ENCODE results near the gene LAMC1.
"Not testable (repeated sequence)": the region's sequence is repeated elsewhere in the genome, so short reads cannot be mapped to it uniquely, and the experiment has no call there.

The LAMC1 gene

DNA sequence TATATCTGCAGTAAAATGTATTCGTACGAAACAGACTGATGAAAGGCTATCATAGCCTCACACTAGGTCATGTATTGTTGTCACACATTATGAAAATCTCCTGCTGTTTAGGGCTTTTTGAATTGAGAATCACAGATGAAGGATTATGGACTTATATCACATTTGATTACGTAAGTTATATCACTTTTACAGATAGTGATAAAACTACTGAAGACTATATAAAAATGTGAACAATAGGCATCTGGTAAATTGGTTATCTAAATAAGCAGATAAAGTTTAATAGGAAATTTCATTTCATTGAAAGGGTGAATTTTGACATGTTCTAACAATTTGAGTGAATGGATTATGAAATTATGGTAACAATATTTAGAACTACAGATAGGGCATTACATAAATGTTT is 20.0 kb downstream of the LAMC1 start:
- DNase-seq (ENCODE audit: low spot score), result no peak
- peak; percentile 18 for FAIRE-seq

DNA sequence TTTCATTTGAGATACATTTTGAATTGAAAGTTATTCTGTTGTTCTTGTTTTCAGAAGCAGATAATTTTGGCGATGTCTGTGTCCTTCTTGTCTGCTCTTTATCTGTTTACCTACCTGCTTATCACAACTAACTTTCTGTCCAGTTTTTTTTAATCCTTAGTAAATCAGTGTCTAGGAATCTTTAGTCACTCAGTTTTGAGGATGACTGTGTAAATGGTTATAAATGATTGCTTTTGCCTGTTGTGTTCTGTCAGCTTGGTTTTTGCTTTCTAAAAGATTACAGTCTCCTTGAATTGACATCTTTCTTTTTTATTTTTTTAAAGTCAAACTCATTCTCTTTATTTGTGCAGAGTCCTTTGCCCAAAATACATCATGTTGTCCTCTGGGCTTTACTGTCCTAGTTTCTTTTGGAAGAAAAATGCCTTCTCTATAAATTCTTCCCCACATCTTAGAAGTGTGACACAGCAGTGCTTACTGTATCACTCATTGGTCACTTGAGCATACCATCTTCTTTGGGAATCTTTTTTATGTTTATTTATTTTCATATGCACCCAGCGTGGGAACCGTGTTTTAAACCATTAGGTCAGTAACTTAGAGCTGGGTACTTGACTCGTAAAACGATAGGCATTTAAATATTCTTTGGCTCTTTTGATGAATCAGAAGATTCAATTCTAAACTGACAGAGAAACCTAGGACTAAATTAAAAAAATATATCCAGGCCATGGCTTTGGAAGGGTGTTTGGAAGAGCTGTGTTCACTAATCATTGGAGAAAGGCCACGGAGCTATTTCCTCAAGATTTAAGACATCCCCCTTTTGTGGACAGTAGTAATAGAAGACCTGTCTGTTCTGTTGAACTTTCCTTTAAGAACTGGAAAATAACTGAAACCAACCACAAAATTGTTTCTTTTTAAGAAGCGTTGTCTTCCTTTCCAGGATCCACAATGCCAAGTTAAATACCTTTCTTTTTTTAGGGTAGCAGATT is 20.9 kb downstream of the LAMC1 start:
- DNase-seq (ENCODE audit: low spot score) (peak; percentile 68), FAIRE-seq (peak; percentile 88)

DNA sequence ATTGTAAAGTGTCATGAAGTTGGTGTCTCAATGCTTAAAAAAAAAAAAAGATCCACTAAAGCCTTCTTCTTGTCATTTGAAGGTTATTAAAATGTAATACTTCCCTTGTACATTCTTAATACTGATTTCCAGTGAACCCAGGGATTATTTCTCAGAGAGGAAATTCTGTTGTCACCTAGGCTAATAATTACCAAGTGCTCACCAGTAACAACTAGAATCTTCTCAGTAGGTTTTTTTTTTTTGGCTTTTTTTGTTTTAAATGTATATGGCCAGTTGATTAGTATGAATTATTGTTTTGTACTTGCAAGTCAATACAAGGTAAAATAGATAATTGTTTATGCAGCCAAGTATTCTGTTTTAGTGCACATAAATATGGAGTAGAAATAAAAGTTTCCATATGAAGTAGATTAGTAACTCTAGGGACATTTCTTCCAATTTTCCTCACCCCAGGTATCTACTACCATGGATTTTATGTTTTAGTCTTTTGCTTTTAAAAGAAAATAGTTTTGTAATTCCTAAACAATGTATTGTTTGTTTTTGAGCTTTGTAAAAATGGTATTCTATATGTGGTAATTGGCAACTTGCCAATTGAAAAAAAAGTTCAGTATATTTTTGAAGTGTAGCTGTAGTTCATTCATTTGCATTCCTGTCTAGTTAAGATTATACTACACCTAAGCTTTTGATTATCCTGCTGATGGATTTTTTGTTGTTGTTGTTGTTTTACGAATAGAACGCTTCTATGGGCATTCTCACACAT is 21.9 kb downstream of the LAMC1 start:
- DNase-seq (ENCODE audit: low spot score), result no peak
- peak; percentile 62 for FAIRE-seq

DNA sequence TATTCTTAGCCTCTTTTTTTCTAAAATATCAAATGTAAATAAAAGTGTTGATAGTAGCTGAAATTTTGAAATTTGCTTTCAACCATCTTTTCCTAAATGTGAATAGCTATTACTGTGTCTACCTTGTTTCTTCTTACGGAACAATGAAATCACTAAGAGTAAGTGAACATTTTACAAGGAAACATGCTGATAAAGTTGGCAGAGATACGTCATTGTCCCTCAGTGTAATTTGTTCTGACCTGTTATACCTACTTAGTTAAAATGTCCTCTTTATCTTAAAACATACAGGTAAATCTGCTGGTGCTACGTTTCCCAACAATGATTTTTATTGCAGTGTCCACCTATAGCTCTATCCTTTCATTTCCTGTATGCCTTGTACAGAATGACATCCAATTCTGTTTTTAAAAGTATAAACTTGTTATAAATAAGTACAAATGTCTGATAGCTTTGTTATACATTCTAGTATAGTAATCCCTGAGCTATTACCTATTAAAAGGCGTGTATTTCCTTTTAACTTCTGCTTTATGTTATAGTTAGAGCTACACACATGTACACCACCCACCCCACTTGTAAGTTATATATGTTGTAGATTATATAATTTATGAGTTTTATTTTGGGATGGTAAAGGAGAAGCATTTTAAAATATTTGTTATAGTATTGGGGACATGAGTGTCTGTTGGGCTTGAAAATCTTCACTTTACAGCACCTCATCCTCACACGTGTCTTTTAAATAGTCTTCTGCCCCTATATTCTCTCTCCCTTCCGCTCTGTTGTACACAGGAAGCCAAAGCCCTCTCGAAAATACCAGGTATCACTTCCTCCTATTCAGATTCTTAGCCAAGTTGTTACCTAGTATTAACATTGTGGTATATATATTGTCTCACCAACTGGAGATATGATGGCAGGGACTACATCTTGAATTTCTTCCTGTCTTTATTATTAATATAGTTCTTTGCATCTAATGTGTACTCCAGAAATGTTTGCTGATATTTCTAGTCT is 25.2 kb downstream of the LAMC1 start:
- DNase-seq (ENCODE audit: low spot score), result no peak
- FAIRE-seq, result no peak

DNA sequence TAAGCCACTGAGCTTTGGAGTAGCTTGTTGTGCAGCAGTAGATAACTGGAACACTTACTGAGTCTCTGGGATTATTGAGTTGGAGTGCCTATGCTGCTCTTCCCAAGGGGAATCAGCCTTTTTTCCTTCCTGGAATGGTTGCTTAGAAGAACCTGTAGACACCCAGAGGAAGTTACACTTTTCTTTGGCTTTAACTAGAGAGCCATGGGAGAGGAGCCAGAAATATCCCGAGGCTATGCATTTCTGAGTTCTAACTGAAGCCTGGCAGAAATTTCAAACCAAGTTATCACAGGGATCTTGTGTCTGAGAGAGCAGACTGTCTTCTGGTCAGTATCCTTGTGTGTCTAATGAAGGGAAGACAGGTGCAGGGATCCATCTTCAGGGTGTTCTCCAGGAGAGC is 28.3 kb downstream of the LAMC1 start:
- DNase-seq (ENCODE audit: low spot score) (no peak), FAIRE-seq (no peak)

DNA sequence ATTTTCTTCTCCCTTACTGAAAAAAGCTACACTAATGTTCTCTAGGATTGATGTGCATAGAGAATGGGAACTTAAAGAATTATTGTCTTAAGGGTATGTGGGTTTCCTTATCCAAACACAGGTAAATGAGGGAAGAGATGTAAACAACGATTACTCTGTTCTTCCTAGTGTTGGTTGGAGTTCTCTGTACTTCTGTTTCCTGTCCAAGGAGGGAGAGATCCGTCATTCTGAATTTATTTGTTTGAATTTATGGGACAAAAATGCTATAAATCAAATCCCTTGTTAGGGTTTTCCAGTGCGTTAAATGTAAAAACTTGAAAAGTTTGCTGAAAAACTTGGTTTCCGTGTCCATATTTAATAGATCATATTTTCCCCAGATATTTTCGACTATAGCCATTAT is 29.6 kb downstream of the LAMC1 start:
- FAIRE-seq (no peak), DNase-seq (ENCODE audit: low spot score) (no peak)

DNA sequence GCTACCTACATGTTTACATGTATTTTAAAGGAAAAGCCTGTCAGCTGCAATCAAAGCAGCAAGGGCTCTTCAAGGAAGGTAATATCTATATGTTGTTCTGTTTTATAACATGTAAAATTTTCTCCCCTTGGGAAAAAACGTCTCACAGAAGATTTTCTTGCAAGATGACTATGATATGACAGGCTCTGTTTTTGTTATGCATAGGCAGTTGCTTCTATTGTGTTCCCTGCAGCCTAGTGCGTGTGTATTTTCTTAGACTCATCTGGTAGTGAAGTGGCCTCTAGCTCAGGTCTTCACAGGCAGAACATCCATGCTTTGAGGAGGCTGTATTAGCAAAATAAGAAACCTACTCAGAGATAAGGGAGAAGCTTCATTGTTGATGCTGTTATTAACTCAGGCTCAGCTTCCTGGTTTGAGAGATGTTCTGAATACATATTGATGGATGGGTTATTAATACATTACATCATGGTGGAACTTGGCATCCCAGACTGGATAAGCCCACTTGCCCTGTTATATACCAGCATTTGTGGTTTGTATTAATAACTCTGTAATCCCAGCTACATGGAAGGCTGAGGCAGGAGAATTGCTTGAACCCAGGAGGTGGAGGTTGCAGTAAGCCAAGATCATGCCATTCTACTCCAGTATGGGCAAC is 35.8 kb downstream of the LAMC1 start:
- DNase-seq (ENCODE audit: low spot score) (no peak), FAIRE-seq (no peak)

DNA sequence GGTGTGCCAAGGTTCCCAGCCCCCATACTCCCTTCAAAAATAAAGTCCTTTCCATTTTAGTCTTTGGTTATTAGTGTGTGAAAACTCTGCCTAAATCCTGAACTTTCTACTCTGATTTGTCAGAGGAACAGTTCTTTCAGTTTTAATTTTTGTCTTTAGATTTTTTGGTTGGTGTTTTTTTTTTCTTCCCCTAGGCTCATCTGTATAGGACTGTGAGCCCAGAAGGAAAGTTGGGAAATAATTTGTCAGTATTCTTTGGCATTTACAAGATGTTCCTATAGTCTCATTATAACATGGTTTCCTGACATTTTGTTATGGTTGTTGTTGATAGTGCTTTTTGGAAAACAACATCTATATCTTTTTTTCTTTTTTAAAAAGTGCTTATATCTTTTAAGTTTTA is 38.0 kb downstream of the LAMC1 start:
- no peak for FAIRE-seq
- no peak for DNase-seq (ENCODE audit: low spot score)

DNA sequence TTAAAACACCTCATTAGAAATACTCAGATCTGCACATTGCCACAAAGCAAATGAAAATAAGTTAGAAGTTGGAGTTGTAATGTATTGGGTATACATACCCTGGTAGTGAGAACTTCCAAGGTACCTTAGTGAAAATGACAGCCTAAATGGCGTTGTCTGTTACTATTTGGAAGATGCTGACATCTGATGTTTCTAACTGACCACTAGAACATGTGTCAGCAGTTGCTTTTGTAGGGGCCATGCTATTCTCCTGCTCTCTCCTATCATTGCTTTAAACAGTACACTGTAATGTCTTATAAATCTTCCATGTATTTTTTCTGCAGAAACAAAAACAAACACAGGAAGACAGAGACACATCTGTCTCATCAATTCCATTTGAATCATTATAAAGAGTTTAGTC is 40.1 kb downstream of the LAMC1 start:
- no peak for FAIRE-seq
- DNase-seq (ENCODE audit: low spot score), result no peak

DNA sequence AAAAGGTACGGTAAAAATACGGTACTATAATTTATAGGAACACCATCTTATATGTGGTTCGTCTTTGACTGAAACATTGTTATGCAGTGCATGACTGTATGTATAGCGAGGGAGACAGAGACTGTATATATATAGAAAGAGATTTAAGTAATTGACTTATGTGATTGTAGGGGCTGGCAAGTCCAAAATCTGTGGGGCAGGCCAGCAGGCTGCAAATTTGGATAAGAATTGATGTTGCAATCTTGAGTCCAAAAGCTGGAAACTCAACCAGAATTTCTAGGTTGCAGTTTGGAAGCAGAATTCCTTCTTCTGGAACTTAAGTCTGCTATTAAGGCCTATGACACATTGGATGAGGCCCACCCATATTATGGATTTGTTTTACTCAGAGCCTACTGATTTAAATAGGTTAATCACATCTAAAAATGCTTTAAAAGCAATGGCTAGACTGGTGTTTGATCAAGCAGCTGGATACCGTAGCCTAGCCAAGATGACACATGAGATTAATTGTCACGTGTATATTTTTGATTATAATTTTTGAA is 42.0 kb downstream of the LAMC1 start:
- no peak for FAIRE-seq
- DNase-seq (ENCODE audit: low spot score), result no peak

DNA sequence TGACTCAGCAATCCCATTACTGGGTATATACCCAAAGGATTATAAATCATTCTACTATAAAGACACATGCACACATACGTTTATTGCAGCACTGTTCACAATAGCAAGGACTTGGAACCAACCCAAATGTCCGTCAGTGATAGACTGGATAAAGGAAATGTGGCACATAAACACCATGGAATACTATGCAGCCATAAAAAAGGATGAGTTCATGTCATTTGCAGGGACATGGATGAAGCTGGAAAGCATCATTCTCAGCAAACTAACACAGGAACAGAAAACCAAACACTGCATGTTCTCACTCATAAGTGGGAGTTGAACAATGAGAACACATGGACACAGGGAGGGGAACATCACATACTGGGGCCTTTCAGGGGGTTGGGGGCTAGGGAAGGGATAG is 43.2 kb downstream of the LAMC1 start:
- not testable (repeated sequence) for DNase-seq (ENCODE audit: low spot score); FAIRE-seq

DNA sequence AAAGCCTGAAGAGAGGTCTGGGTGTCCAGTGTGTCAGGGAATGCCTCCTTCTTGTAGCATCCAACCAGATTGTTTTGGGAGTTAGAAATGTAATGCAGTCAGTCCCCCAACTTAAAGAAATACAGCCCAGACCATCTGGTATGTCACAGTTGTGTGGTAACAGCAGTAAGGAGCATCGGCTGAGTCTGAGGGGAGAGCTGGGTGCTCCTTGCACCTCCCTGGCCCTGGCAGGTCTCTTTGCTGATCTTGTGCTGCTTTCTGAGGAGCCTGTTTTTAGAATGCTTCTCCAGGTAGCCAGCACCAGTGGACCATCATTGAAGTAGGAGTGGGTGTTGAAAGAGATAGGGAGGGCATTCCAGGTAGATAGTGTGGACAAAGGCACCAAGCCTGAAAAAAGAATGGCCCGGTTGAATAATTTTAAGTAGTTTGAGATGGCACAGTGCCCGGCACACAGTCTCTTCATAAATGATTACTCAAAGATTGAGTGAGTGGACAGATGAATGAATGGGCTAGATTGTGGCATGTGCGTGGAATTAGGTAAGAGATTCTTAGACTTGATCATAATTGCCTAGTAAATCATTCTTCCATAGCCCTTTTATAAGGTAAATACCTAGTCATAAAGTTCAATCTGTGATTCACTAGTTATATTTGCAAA is 46.5 kb downstream of the LAMC1 start:
- peak; percentile 96 for FAIRE-seq
- DNase-seq (ENCODE audit: low spot score), result peak; percentile 89

DNA sequence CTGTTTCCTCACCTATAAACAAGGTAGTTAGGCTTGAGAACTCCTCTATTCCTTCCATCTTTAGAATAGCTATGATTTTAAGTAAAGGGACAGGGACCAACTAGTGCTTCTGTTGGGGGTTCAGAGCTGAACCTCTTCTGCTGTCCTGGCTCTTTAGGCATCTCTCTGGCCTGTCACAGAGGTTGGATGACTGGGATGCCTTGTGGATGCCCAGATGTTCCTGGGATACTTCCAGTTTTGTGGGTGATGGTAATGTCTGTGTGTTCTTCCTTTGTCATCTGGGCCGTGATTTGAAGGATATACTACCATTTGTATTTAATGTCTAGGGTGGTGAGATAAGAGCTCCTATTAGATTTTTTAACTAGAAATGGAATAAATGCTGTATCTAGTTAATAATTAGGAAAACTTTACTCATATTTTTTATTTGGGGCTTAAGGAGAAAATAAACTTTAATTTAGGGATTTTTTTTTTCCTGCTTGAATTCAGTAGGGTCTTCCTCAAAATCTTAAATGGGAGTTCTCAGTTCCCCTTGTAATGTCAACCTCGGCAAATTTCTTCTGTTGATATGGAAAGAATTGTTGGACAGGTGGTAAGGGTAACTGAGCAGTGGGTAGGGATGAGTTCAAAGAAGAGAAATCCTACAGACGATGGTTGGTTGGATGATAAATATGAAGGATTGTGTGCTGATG is 47.2 kb downstream of the LAMC1 start:
- FAIRE-seq (no peak), DNase-seq (ENCODE audit: low spot score) (no peak)

DNA sequence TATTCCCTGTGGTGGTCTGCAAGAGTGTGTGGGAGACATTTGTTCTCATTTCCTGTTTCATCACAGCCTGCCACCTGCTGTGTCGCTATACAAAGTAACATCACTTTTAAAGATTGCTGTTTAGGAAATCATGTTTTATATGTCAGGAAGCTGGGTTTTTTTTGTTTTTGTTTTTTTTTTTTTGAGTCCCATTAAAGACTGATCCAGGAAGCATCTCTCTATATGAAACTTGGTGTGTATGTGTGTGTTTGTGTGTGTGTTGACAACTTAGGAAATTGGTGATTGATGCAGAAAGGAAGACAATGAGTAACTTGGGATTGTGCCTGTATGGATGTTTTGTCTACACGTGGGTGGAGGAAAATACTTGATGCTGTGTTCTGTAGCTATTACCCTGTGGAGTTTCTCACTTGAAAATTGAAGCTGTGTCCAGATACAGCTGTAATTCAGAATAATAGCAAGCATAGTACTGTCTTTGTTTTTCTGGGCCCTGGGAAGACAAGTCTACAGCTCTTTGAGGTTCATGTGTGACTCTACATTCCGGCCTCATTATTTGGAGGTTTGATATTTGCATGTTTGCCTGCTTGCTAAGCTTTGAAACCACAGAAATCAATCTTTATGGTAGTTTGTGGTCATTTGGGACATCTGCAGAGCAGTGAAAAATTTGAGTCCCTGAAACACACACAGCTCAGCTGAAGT is 47.9 kb downstream of the LAMC1 start:
- FAIRE-seq (peak; percentile 23), DNase-seq (ENCODE audit: low spot score) (peak; percentile 55)

DNA sequence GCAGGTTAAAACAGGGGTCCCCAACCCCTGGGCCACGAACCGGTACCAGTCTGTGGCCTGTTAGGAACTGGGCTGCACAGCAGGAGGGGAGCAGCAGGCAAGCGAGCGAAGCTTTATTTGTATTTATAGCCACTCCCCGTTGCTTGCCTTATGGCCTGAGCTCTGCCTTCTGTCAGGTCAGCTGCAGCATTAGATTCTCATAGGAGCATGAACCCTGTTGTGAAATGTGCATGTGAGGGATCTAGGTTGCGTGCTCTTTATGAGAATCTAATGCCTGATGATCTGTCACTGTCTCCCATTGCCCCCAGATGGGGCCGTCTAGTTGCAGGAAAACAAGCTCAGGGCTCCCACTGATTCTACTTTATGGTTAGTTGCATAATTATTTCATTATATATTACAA is 49.4 kb downstream of the LAMC1 start:
- not testable (repeated sequence) for FAIRE-seq; DNase-seq (ENCODE audit: low spot score)

DNA sequence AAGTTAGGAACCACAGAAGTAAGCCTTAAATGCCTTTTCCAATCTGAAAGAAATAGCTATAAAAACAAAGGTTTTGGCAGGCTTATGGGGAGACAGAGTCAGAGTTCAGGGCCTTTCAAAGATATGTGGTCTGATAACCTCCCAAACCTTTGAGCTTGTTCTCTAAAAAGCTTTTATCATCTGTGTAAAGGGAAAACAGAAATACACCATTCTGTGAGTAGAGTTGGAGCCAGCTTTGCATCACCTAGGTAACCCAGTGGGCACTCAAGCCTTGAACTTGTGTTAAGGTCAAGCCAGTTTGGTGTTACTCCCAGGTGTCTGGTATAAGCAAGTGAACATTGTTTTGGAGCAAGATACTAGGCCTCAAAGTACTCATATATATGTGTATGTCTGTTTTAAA is 50.1 kb downstream of the LAMC1 start:
- no peak for DNase-seq (ENCODE audit: low spot score)
- no peak for FAIRE-seq

DNA sequence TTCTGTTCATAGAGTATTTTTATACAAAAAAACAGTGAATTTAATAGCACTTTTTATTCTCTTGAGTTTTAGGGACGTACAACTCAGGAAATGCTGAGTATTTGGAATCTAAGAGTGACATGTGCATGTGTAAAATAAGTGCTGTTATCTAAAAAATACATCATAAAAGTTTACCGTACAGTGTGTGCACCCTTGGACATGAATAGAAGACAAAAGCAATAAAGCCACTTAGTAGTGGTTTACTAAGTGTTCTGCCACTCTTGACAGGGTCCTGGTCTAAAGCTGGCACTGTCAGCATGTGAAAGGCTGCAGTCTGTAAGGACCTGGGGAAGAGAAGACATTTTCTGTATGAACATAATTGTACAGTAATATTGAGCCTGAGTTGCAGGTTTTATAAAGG is 51.0 kb downstream of the LAMC1 start:
- no peak for DNase-seq (ENCODE audit: low spot score)
- FAIRE-seq, result no peak

DNA sequence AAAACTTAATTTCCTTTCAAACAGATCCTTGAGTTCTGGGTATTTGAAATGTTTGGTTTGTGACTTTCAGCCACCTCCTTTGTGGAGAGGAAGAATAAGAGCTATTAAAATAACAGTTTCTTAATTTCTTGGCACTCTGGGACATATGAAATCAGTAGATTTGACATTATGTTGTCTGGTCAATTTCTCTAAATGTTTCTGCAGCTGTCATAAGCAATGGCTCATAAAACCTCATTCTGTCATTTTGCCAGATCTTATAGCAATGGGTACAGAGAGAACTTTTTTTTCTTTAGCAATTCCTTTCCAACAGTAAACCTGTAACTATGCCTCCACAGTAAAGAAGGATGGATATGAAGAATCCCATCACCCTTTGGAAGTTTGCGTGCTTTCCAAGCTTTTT is 52.6 kb downstream of the LAMC1 start:
- DNase-seq (ENCODE audit: low spot score), result no peak
- FAIRE-seq, result no peak

DNA sequence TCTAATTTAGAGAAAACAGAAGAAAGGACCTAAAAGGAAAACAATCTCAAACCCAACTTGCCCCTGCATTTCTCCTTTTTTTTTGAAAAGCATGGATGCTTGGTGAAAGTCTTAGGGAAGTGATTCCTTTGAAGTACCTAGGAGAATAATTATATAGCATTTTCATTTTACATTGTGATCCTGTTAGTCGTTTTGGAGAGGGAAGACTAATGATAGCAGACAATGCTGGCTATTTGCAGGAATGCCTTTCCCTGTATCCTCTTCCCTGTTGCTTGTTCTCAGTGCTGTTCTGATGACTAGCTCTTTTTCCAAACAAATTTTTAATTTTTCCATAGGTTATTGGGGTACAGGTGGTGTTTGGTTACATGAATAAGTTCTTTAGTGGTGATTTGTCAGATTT is 53.9 kb downstream of the LAMC1 start:
- DNase-seq (ENCODE audit: low spot score) (peak; percentile 41), FAIRE-seq (no peak)
